GM12873 (cell line): Measurements from ENCODE around the gene SLC10A7.

Source experiments
- CTCF ChIP-seq: IDR thresholded peaks from 2 replicates; pipeline ENCODE4 v1.5.1; 2012; ENCODE audit warnings: low read depth, mild to moderate bottlenecking, moderate library complexity, low read length, control low read depth; ENCODE audit not compliant: insufficient read depth; ENCODE audit errors: missing control alignments

Gene SLC10A7

GRCh38 chr4:146246381-146246780, 275.4 kb downstream of the SLC10A7 start:
- no peak for TF ChIP-seq CTCF

GRCh38 chr4:146245850-146246249, 275.9 kb downstream of the SLC10A7 start:
- no peak for TF ChIP-seq CTCF

DNA sequence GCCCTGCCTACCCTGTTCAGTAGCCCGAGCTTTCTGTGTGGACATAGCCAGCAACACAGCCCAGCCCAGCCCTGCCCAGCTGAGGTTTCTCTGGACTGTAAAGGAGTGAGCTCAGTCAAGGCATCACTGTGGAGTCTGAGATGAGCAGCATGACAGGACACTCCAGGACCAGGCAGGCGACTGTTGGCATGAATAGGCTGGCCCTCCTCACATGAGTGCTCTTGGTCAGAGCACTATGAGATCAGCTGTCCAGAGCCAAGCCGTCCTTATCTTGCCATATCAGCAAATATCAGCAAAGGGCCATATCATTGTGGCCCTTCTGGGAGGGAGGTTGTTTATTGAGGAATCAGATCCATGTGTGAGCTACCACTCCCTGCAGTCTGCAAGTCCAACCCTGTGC, 276.5 kb downstream of the SLC10A7 start:
- TF ChIP-seq CTCF = no peak

DNA sequence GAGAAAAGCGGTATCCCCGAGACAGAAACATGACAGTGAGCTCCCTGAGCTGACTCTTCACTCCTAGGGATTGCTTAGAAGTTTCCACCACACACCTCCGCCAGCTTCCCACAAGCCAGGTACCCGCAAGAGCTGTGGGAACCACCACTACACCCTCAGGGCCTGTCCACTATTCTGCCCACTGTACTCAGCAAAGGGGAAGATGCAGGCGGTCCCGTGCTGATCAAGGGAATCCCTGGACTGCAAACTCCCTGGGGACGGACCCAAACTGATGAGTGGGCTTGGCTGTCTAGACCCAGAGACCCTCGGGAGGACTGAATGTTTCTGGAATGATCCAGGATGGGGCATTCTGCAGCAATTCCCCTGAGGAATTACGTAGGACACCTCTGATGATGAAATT, 277.2 kb downstream of the SLC10A7 start:
- no peak for TF ChIP-seq CTCF

DNA sequence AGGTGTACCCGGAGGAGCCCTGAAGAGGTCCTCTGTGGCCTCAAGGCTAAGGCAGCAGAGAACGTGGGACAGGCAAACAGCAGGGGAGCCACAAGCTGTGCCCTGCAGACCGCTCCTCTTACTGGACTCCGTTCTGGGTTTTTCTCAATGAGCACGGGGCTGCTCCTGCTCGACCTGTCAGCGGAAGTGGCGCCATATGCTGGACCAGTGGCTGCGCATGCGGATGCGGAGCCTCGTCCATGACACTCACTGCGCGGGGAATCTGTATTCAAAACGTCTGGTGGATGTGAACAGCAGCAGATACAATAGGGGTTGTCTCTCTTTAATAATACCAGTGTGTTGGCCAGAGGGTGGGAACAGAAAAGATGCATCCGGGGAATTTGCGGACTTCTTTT, 277.9 kb downstream of the SLC10A7 start:
- no peak for TF ChIP-seq CTCF

GRCh38 chr4:146243141-146243882, 278.4 kb downstream of the SLC10A7 start:
- TF ChIP-seq CTCF = peak; percentile 83

DNA sequence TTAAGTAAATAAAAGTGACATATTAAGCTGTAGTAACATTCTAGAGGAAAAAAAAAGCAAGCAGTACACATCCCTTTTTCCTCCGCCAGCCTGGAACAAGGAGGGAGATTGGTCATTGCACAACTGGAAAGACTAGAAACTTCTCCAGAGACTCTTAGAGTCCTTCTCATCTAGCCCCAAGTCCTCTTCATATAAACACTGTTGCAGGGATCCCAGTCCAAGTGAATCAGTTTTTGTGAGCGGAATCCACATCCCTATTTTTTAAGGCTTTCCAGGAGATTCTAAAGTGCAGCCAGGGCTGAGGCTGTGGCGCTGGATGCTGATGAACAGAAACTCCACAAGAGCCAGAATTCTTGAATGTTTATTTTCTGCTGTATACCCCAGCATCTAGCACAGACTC, 283.6 kb downstream of the SLC10A7 start:
- TF ChIP-seq CTCF = no peak
